ENCODE data around the gene IRF4.

The IRF4 gene

GRCh38 chr6:449486-450419 is 58.2 kb downstream of the IRF4 start:
- Histone ChIP-seq H2AFZ (ENCODE audit: low read length) (no peak overlapping the region), H3K79me2 (ENCODE audit: insufficient read depth, low read length) (no peaks in the 10 kb centered on the region), H3K4me1 (ENCODE audit: insufficient read depth, low read length, poor library complexity, severe bottlenecking) (peaks cover 22% of the 10 kb centered on the region), H3K9ac (ENCODE audit: low read depth, low read length, poor library complexity, severe bottlenecking) (no peak overlapping the region), H3K9me2 (replicated peaks; ENCODE audit: low read depth, low read length) (no peaks in the 10 kb centered on the region), H3K27me3 (ENCODE audit: insufficient read depth, low read length, poor library complexity, severe bottlenecking) (no peaks in the 10 kb centered on the region), H3F3A (ENCODE audit: low read depth) (no peaks in the 10 kb centered on the region), H3K9me3 (ENCODE audit: insufficient read depth, low read depth, low read length) (no peaks in the 10 kb centered on the region), H3K4me2 (ENCODE audit: low read depth, low read length, poor library complexity, severe bottlenecking) (no peak overlapping the region), H3K4me3 (ENCODE audit: low read length, poor library complexity, severe bottlenecking) (no peak overlapping the region), H4K20me1 (ENCODE audit: insufficient read depth, low read length, poor library complexity, severe bottlenecking) (no peaks in the 10 kb centered on the region), H3K36me3 (ENCODE audit: insufficient read depth, low read length) (no peaks in the 10 kb centered on the region)
- TF ChIP-seq CTCF (conservative IDR thresholded peaks at IDR 0.05; ENCODE audit: low read length) (no peak), EZH2phosphoT487 (IDR thresholded peaks at IDR 0.05; ENCODE audit: borderline replicate concordance) (no peak)

- no peaks in the 10 kb centered on the region for H4K20me1 ChIP-seq (ENCODE audit: insufficient read depth, low read length, poor library complexity, severe bottlenecking)
- TF ChIP-seq EZH2phosphoT487 (IDR thresholded peaks at IDR 0.05; ENCODE audit: borderline replicate concordance) (no peak), CTCF (conservative IDR thresholded peaks at IDR 0.05; ENCODE audit: low read length) (no peak)
These were observed 59.8 kb downstream of the IRF4 start for GRCh38 chr6:451336-451735.

GRCh38 chr6:451847-452246 is 60.3 kb downstream of the IRF4 start:
- no peak overlapping the region for H2AFZ ChIP-seq (ENCODE audit: low read length)
- no peak overlapping the region for H3K4me3 ChIP-seq (ENCODE audit: low read length, poor library complexity, severe bottlenecking)
- H3K27me3 ChIP-seq (ENCODE audit: insufficient read depth, low read length, poor library complexity, severe bottlenecking): no peaks in the 10 kb centered on the region
- no peaks in the 10 kb centered on the region for H3K79me2 ChIP-seq (ENCODE audit: insufficient read depth, low read length)
- H3K9me2 ChIP-seq (replicated peaks; ENCODE audit: low read depth, low read length): no peaks in the 10 kb centered on the region
- no peaks in the 10 kb centered on the region for H3F3A ChIP-seq (ENCODE audit: low read depth)
- no peak overlapping the region for H3K4me2 ChIP-seq (ENCODE audit: low read depth, low read length, poor library complexity, severe bottlenecking)
- no peaks in the 10 kb centered on the region for H3K36me3 ChIP-seq (ENCODE audit: insufficient read depth, low read length)
- no peak overlapping the region for H3K9ac ChIP-seq (ENCODE audit: low read depth, low read length, poor library complexity, severe bottlenecking)
- peaks cover 2% of the 10 kb centered on the region for H3K4me1 ChIP-seq (ENCODE audit: insufficient read depth, low read length, poor library complexity, severe bottlenecking)
- H4K20me1 ChIP-seq (ENCODE audit: insufficient read depth, low read length, poor library complexity, severe bottlenecking): no peaks in the 10 kb centered on the region
- TF ChIP-seq EZH2phosphoT487 (IDR thresholded peaks at IDR 0.05; ENCODE audit: borderline replicate concordance) (no peak), CTCF (conservative IDR thresholded peaks at IDR 0.05; ENCODE audit: low read length) (no peak)
- no peaks in the 10 kb centered on the region for H3K9me3 ChIP-seq (ENCODE audit: insufficient read depth, low read depth, low read length)

More at GRCh38 chr6:451336-451735, 59.8 kb downstream of the IRF4 start:
- Histone ChIP-seq H3K9ac (ENCODE audit: low read depth, low read length, poor library complexity, severe bottlenecking) (no peak overlapping the region), H2AFZ (ENCODE audit: low read length) (no peak overlapping the region), H3K9me3 (ENCODE audit: insufficient read depth, low read depth, low read length) (no peaks in the 10 kb centered on the region), H3F3A (ENCODE audit: low read depth) (no peaks in the 10 kb centered on the region), H3K27me3 (ENCODE audit: insufficient read depth, low read length, poor library complexity, severe bottlenecking) (no peaks in the 10 kb centered on the region), H3K4me1 (ENCODE audit: insufficient read depth, low read length, poor library complexity, severe bottlenecking) (peaks cover 7% of the 10 kb centered on the region), H3K36me3 (ENCODE audit: insufficient read depth, low read length) (no peaks in the 10 kb centered on the region), H3K9me2 (replicated peaks; ENCODE audit: low read depth, low read length) (no peaks in the 10 kb centered on the region), H3K4me3 (ENCODE audit: low read length, poor library complexity, severe bottlenecking) (no peak overlapping the region), H3K79me2 (ENCODE audit: insufficient read depth, low read length) (no peaks in the 10 kb centered on the region), H3K4me2 (ENCODE audit: low read depth, low read length, poor library complexity, severe bottlenecking) (no peak overlapping the region)

Measured in Loucy (cell line).